ENCODE data around the gene TMEM95. TPM values are rescaled to one million over a fixed set of nuclear protein-coding genes. Genes with fewer than 3 reads are reported as not detected.
"Not testable (repeated sequence)": the region's sequence is repeated elsewhere in the genome, so short reads cannot be mapped to it uniquely, and the experiment has no call there.

TMEM95 gene
- polyA plus RNA-seq, 2 donors = 0.18 TPM; not detected in 1

GRCh38 chr17:7354262-7354843 is 603 bp upstream of the TMEM95 start:
- WGBS, 2 donors = 48 to 56% methylated on average over 9 of the region's 9 CpGs
- peak overlapping the region; percentile 79 for H3K4me3 ChIP-seq (ENCODE audit: low read depth in 1 of 2, low read length in 2 of 2)
- H3K27me3 ChIP-seq (ENCODE audit: control insufficient read depth in 1 of 2, insufficient read depth in 2 of 2, low read length in 2 of 2) = no peaks in the 10 kb centered on the region
- peaks cover 11 to 26% of the 10 kb centered on the region in 2 donors for H3K4me1 ChIP-seq (ENCODE audit: control insufficient read depth in 2 of 2, insufficient read depth in 2 of 2, low read length in 1 of 2)
- H3K36me3 ChIP-seq (ENCODE audit: control insufficient read depth in 2 of 2, insufficient read depth in 2 of 2, low read length in 1 of 2) = peaks cover 0 to 3% of the 10 kb centered on the region in 2 donors
- no peaks in the 10 kb centered on the region for H3K9me3 ChIP-seq (ENCODE audit: control insufficient read depth in 2 of 2, insufficient read depth in 1 of 2, low read depth in 1 of 2, low read length in 1 of 2)
- peak overlapping the region; percentile 89 to 93 for H3K27ac ChIP-seq (ENCODE audit: low read depth in 2 of 2, low read length in 1 of 2)

DNA sequence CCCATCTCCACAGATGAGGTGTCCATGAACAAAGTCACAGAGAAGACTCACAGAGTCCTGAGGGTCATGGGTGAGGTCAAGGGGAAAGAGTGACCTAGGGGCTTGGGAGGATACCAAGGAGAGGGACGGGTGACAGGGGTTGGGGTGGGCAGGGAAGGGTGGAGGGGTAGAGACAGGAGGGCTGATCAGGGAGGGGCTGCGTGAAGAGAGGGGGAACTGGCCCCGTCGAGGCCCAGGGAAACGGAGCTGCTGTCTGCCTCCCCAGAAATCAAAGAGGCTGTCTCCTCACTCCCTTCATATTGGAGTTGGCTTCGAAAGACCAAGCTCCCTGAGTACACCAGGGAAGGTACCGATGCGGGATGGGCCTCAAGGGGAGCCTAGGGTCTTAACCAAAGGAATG is 617 bp downstream of the TMEM95 start:
- H3K9me3 ChIP-seq (ENCODE audit: control insufficient read depth in 2 of 2, insufficient read depth in 1 of 2, low read depth in 1 of 2, low read length in 1 of 2) = no peaks in the 10 kb centered on the region
- peak overlapping the region in 1 of 2 donors; percentile 27 for H3K27ac ChIP-seq (ENCODE audit: low read depth in 2 of 2, low read length in 1 of 2)
- H3K27me3 ChIP-seq (ENCODE audit: control insufficient read depth in 1 of 2, insufficient read depth in 2 of 2, low read length in 2 of 2) = no peaks in the 10 kb centered on the region
- H3K4me1 ChIP-seq (ENCODE audit: control insufficient read depth in 2 of 2, insufficient read depth in 2 of 2, low read length in 1 of 2) = peaks cover 7 to 26% of the 10 kb centered on the region in 2 donors
- WGBS, 2 donors = 79 to 81% methylated on average over 7 to 8 of the region's 8 CpGs
- peaks cover 0 to 3% of the 10 kb centered on the region in 2 donors for H3K36me3 ChIP-seq (ENCODE audit: control insufficient read depth in 2 of 2, insufficient read depth in 2 of 2, low read length in 1 of 2)
- H3K4me3 ChIP-seq (ENCODE audit: low read depth in 1 of 2, low read length in 2 of 2) = no peak overlapping the region

DNA sequence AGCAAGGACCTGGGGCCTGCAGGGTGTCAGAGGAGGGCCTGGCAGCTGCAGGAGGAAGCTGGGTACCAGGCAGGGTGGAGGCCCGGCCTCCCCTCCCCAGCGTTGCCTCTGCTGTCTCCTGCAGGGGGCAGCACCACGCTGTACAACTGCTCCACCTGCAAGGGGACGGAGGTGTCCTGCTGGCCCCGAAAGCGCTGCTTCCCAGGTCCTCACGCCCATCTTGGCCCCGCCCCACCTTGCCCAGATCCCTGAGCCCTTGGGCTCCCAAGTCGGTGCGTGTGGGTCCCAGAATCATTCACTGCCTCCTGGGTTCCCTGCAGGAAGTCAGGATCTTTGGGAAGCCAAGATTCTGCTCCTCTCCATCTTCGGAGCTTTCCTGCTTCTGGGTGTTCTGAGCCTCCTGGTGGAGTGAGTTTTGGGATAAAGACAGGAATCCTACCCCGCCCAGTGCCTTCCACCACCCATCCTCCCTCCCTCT is 1.2 kb downstream of the TMEM95 start:
- H3K4me1 ChIP-seq (ENCODE audit: control insufficient read depth in 2 of 2, insufficient read depth in 2 of 2, low read length in 1 of 2) = peaks cover 7 to 26% of the 10 kb centered on the region in 2 donors
- H3K9me3 ChIP-seq (ENCODE audit: control insufficient read depth in 2 of 2, insufficient read depth in 1 of 2, low read depth in 1 of 2, low read length in 1 of 2) = no peaks in the 10 kb centered on the region
- peak overlapping the region in 1 of 2 donors; percentile 27 for H3K27ac ChIP-seq (ENCODE audit: low read depth in 2 of 2, low read length in 1 of 2)
- H3K36me3 ChIP-seq (ENCODE audit: control insufficient read depth in 2 of 2, insufficient read depth in 2 of 2, low read length in 1 of 2) = peaks cover 0 to 3% of the 10 kb centered on the region in 2 donors
- H3K4me3 ChIP-seq (ENCODE audit: low read depth in 1 of 2, low read length in 2 of 2) = no peak overlapping the region
- H3K27me3 ChIP-seq (ENCODE audit: control insufficient read depth in 1 of 2, insufficient read depth in 2 of 2, low read length in 2 of 2) = no peaks in the 10 kb centered on the region
- WGBS, 2 donors = 8 to 9% methylated on average over 11 to 12 of the region's 12 CpGs

DNA sequence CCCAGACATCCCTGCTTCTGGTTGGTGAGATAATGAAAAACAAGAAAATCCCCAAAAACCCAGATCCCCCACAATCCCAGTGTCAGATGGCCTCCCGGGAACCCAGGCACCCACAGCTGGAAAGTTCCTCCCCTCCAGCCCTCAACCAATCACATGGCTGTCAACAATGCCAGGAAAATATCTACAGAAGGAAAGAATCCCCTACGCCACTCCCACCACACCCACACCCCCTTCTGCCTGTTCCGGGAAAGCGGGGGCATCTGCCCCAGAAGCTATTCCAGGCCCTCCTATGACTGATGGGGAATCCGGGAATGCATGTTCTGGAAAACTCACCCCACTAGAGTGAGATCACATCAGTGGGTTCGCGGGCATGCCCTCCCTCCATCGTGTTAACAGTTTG is 1.8 kb downstream of the TMEM95 start:
- Histone ChIP-seq H3K27me3 (ENCODE audit: control insufficient read depth in 1 of 2, insufficient read depth in 2 of 2, low read length in 2 of 2) (no peaks in the 10 kb centered on the region), H3K9me3 (ENCODE audit: control insufficient read depth in 2 of 2, insufficient read depth in 1 of 2, low read depth in 1 of 2, low read length in 1 of 2) (no peaks in the 10 kb centered on the region), H3K4me1 (ENCODE audit: control insufficient read depth in 2 of 2, insufficient read depth in 2 of 2, low read length in 1 of 2) (peaks cover 7 to 26% of the 10 kb centered on the region in 2 donors), H3K36me3 (ENCODE audit: control insufficient read depth in 2 of 2, insufficient read depth in 2 of 2, low read length in 1 of 2) (peaks cover 0 to 3% of the 10 kb centered on the region in 2 donors), H3K4me3 (ENCODE audit: low read depth in 1 of 2, low read length in 2 of 2) (no peak overlapping the region), H3K27ac (ENCODE audit: low read depth in 2 of 2, low read length in 1 of 2) (no peak overlapping the region)
- WGBS, 2 donors = 69% methylated on average over 8 of the region's 8 CpGs

- H3K27me3 ChIP-seq (ENCODE audit: control insufficient read depth in 1 of 2, insufficient read depth in 2 of 2, low read length in 2 of 2) = no peaks in the 10 kb centered on the region
- H3K4me1 ChIP-seq (ENCODE audit: control insufficient read depth in 2 of 2, insufficient read depth in 2 of 2, low read length in 1 of 2) = peaks cover 7 to 26% of the 10 kb centered on the region in 2 donors
- H3K36me3 ChIP-seq (ENCODE audit: control insufficient read depth in 2 of 2, insufficient read depth in 2 of 2, low read length in 1 of 2) = peaks cover 0 to 3% of the 10 kb centered on the region in 2 donors
- no peak overlapping the region for H3K4me3 ChIP-seq (ENCODE audit: low read depth in 1 of 2, low read length in 2 of 2)
- no peak overlapping the region for H3K27ac ChIP-seq (ENCODE audit: low read depth in 2 of 2, low read length in 1 of 2)
- WGBS, 2 donors = 59 to 60% methylated on average over 2 of the region's 2 CpGs
- no peaks in the 10 kb centered on the region for H3K9me3 ChIP-seq (ENCODE audit: control insufficient read depth in 2 of 2, insufficient read depth in 1 of 2, low read depth in 1 of 2, low read length in 1 of 2)
Measured at GRCh38 chr17:7357381-7357780, 2.4 kb downstream of the TMEM95 start.

- Histone ChIP-seq H3K4me1 (ENCODE audit: control insufficient read depth in 2 of 2, insufficient read depth in 2 of 2, low read length in 1 of 2) (no peaks in the 10 kb centered on the region), H3K36me3 (ENCODE audit: control insufficient read depth in 2 of 2, insufficient read depth in 2 of 2, low read length in 1 of 2) (no peaks in the 10 kb centered on the region), H3K27ac (ENCODE audit: low read depth in 2 of 2, low read length in 1 of 2) (no peak overlapping the region), H3K4me3 (ENCODE audit: low read depth in 1 of 2, low read length in 2 of 2) (no peak overlapping the region), H3K9me3 (ENCODE audit: control insufficient read depth in 2 of 2, insufficient read depth in 1 of 2, low read depth in 1 of 2, low read length in 1 of 2) (no peaks in the 10 kb centered on the region), H3K27me3 (ENCODE audit: control insufficient read depth in 1 of 2, insufficient read depth in 2 of 2, low read length in 2 of 2) (no peaks in the 10 kb centered on the region)
- WGBS, 2 donors = 38 to 60% methylated on average over 3 of the region's 3 CpGs
Measured at GRCh38 chr17:7361906-7362305, 7.0 kb downstream of the TMEM95 start.

- Histone ChIP-seq H3K27ac (ENCODE audit: low read depth in 2 of 2, low read length in 1 of 2) (no peak overlapping the region), H3K9me3 (ENCODE audit: control insufficient read depth in 2 of 2, insufficient read depth in 1 of 2, low read depth in 1 of 2, low read length in 1 of 2) (no peaks in the 10 kb centered on the region)
Measured at GRCh38 chr17:7363311-7363710, 8.4 kb downstream of the TMEM95 start.

GRCh38 chr17:7365963-7366362 is 11.0 kb downstream of the TMEM95 start:
- not testable (repeated sequence) for H3K36me3 ChIP-seq (ENCODE audit: control insufficient read depth in 2 of 2, insufficient read depth in 2 of 2, low read length in 1 of 2); H3K27me3 ChIP-seq (ENCODE audit: control insufficient read depth in 1 of 2, insufficient read depth in 2 of 2, low read length in 2 of 2); H3K9me3 ChIP-seq (ENCODE audit: control insufficient read depth in 2 of 2, insufficient read depth in 1 of 2, low read depth in 1 of 2, low read length in 1 of 2); H3K27ac ChIP-seq (ENCODE audit: low read depth in 2 of 2, low read length in 1 of 2); H3K4me1 ChIP-seq (ENCODE audit: control insufficient read depth in 2 of 2, insufficient read depth in 2 of 2, low read length in 1 of 2); H3K4me3 ChIP-seq (ENCODE audit: low read depth in 1 of 2, low read length in 2 of 2)
- 92 to 95% methylated on average over 6 of the region's 7 CpGs for WGBS, 2 donors

More at GRCh38 chr17:7363311-7363710, 8.4 kb downstream of the TMEM95 start:
- no peaks in the 10 kb centered on the region for H3K4me1 ChIP-seq (ENCODE audit: control insufficient read depth in 2 of 2, insufficient read depth in 2 of 2, low read length in 1 of 2)
- H3K4me3 ChIP-seq (ENCODE audit: low read depth in 1 of 2, low read length in 2 of 2) = no peak overlapping the region
- no peaks in the 10 kb centered on the region for H3K36me3 ChIP-seq (ENCODE audit: control insufficient read depth in 2 of 2, insufficient read depth in 2 of 2, low read length in 1 of 2)
- WGBS, 2 donors = 83 to 84% methylated on average over 6 of the region's 6 CpGs
- no peaks in the 10 kb centered on the region for H3K27me3 ChIP-seq (ENCODE audit: control insufficient read depth in 1 of 2, insufficient read depth in 2 of 2, low read length in 2 of 2)

DNA sequence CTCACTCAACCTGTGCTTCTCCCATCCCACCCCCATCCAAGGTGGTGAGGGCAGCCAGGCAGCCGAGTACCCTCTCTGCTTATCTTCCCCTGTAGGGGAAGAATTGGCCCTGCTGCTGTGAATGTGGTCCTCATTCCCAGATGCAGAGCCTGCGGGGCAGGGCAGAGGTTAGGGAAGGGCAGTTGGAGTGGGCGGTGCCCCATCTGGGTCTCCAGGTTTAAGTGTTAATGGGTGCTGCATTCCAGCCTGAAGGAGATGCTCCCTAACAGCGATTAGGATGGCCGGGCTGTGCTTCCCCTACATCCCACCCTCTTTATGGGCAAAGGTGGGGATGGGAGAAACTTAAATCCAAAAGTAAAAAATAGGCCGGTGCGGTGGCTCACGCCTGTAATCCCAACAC is 12.1 kb downstream of the TMEM95 start:
- Histone ChIP-seq H3K9me3 (ENCODE audit: control insufficient read depth in 2 of 2, insufficient read depth in 1 of 2, low read depth in 1 of 2, low read length in 1 of 2) (no peaks in the 10 kb centered on the region), H3K36me3 (ENCODE audit: control insufficient read depth in 2 of 2, insufficient read depth in 2 of 2, low read length in 1 of 2) (no peaks in the 10 kb centered on the region), H3K27ac (ENCODE audit: low read depth in 2 of 2, low read length in 1 of 2) (no peak overlapping the region), H3K27me3 (ENCODE audit: control insufficient read depth in 1 of 2, insufficient read depth in 2 of 2, low read length in 2 of 2) (no peaks in the 10 kb centered on the region), H3K4me3 (ENCODE audit: low read depth in 1 of 2, low read length in 2 of 2) (no peak overlapping the region), H3K4me1 (ENCODE audit: control insufficient read depth in 2 of 2, insufficient read depth in 2 of 2, low read length in 1 of 2) (no peaks in the 10 kb centered on the region)
- 84 to 90% methylated on average over 8 of the region's 8 CpGs for WGBS, 2 donors

GRCh38 chr17:7367918-7368598 is 13.1 kb downstream of the TMEM95 start:
- Histone ChIP-seq H3K4me1 (ENCODE audit: control insufficient read depth in 2 of 2, insufficient read depth in 2 of 2, low read length in 1 of 2) (no peaks in the 10 kb centered on the region), H3K27ac (ENCODE audit: low read depth in 2 of 2, low read length in 1 of 2) (no peak overlapping the region), H3K4me3 (ENCODE audit: low read depth in 1 of 2, low read length in 2 of 2) (no peak overlapping the region), H3K36me3 (ENCODE audit: control insufficient read depth in 2 of 2, insufficient read depth in 2 of 2, low read length in 1 of 2) (no peaks in the 10 kb centered on the region), H3K27me3 (ENCODE audit: control insufficient read depth in 1 of 2, insufficient read depth in 2 of 2, low read length in 2 of 2) (no peaks in the 10 kb centered on the region), H3K9me3 (ENCODE audit: control insufficient read depth in 2 of 2, insufficient read depth in 1 of 2, low read depth in 1 of 2, low read length in 1 of 2) (no peaks in the 10 kb centered on the region)
- WGBS, 2 donors = 75 to 76% methylated on average over 13 of the region's 13 CpGs

Measured in esophagus (tissue), 2 donors.